ENCODE data around the gene ESRRG. TPM values are rescaled to one million over a fixed set of nuclear protein-coding genes. Genes with fewer than 3 reads are reported as not detected.

Gene ESRRG
- total RNA-seq, 2 donors from 2014 or later, result 4.1 to 16.2 TPM

GRCh38 chr1:216614011-216614934, 109.0 kb downstream of the ESRRG start:
- Histone ChIP-seq H3K36me3 (no peaks in the 10 kb centered on the region), H3K27me3 (replicated peaks; ENCODE audit: insufficient read depth) (no peaks in the 10 kb centered on the region), H3K4me3 (no peak overlapping the region), H3K4me1 (replicated peaks) (no peaks in the 10 kb centered on the region), H3K9me3 (no peaks in the 10 kb centered on the region), H3K27ac (no peak overlapping the region)
- TF ChIP-seq POLR2AphosphoS5 (IDR thresholded peaks at IDR 0.05) (no peak), POLR2A (IDR thresholded peaks at IDR 0.05) (no peak)
- DNase-seq (ENCODE audit: low spot score), result no peak
- intact Hi-C loops (cut with DNase I), result no loop called here
- 93% methylated on average over 12 of the region's 12 CpGs for WGBS

DNA sequence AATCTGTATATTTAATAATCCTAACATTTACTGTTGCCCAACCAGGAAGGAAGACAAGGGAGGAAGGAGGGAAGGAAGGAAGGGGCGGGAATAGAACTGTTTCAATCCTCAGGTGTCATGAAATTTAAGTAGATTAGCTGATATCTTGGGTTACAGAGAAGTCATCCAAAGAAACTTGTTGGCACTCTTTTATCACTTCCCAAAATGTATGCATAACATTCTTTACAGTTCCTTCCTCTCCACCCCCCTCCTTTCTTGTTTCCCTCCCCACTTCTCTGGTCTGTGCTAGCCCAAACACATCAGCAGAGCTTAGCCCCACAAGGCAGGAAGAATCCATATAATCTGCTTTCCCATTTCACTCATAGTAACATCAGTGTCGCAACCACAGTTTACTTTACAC, 110.9 kb downstream of the ESRRG start:
- Histone ChIP-seq H3K27me3 (replicated peaks; ENCODE audit: insufficient read depth) (no peaks in the 10 kb centered on the region), H3K27ac (no peak overlapping the region), H3K36me3 (no peaks in the 10 kb centered on the region), H3K4me3 (no peak overlapping the region), H3K4me1 (replicated peaks) (no peaks in the 10 kb centered on the region), H3K9me3 (no peaks in the 10 kb centered on the region)
- 80% methylated on average over 2 of the region's 2 CpGs for WGBS
- no peak for DNase-seq (ENCODE audit: low spot score)
- intact Hi-C loops (cut with DNase I), result no loop called here
- TF ChIP-seq POLR2AphosphoS5 (IDR thresholded peaks at IDR 0.05), result no peak
- no peak for TF ChIP-seq POLR2A (IDR thresholded peaks at IDR 0.05)
- TF ChIP-seq, protein P1, sequence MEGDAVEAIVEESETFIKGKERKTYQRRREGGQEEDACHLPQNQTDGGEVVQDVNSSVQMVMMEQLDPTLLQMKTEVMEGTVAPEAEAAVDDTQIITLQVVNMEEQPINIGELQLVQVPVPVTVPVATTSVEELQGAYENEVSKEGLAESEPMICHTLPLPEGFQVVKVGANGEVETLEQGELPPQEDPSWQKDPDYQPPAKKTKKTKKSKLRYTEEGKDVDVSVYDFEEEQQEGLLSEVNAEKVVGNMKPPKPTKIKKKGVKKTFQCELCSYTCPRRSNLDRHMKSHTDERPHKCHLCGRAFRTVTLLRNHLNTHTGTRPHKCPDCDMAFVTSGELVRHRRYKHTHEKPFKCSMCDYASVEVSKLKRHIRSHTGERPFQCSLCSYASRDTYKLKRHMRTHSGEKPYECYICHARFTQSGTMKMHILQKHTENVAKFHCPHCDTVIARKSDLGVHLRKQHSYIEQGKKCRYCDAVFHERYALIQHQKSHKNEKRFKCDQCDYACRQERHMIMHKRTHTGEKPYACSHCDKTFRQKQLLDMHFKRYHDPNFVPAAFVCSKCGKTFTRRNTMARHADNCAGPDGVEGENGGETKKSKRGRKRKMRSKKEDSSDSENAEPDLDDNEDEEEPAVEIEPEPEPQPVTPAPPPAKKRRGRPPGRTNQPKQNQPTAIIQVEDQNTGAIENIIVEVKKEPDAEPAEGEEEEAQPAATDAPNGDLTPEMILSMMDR (IDR thresholded peaks at IDR 0.05), result no peak

- no peak for DNase-seq (ENCODE audit: low spot score)
- H3K4me1 ChIP-seq (replicated peaks), result no peaks in the 10 kb centered on the region
- no peak for TF ChIP-seq POLR2A (IDR thresholded peaks at IDR 0.05)
- TF ChIP-seq POLR2AphosphoS5 (IDR thresholded peaks at IDR 0.05), result no peak
- TF ChIP-seq, protein P1 (IDR thresholded peaks at IDR 0.05), result no peak
- H3K4me3 ChIP-seq, result no peak overlapping the region
- 81% methylated on average over 5 of the region's 5 CpGs for WGBS
- H3K9me3 ChIP-seq, result no peaks in the 10 kb centered on the region
- H3K36me3 ChIP-seq, result no peaks in the 10 kb centered on the region
- H3K27ac ChIP-seq, result no peak overlapping the region
- intact Hi-C loops (cut with DNase I), result no loop called here
- H3K27me3 ChIP-seq (replicated peaks; ENCODE audit: insufficient read depth), result no peaks in the 10 kb centered on the region
Observed at GRCh38 chr1:216607067-216607697, 116.0 kb downstream of the ESRRG start.

DNA sequence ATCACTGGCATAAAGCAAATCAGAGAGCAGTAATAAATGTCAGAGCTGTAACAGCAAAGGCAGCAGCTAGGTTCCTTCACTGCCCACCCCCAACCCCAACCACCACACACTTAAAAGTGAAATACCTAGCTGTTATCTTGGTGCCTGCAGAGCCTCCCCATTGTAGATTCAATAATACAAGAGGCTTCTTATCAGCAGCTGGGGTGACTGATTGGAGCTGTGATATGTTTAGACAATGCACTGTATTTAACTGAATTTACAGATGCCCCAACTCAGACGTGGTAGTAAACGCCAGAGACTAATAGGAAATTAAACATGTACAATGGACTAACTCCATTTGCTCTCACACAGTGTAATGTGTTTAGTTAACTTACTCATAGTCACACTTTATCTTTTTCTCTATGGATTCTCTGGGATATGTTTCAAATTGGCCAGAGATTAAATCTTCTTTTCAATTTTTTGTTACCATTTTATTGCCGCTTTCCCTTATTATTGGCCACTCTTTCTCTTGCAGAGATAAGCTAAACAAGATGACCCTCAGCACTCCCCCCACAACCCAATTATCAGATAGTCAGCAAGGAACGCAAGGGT, 117.1 kb downstream of the ESRRG start:
- intact Hi-C loops (cut with DNase I), result no loop called here
- Histone ChIP-seq H3K27ac (no peak overlapping the region), H3K4me3 (no peak overlapping the region), H3K36me3 (no peaks in the 10 kb centered on the region), H3K9me3 (no peaks in the 10 kb centered on the region), H3K4me1 (replicated peaks) (no peaks in the 10 kb centered on the region), H3K27me3 (replicated peaks; ENCODE audit: insufficient read depth) (no peaks in the 10 kb centered on the region)
- DNase-seq (ENCODE audit: low spot score), result no peak
- TF ChIP-seq POLR2A (IDR thresholded peaks at IDR 0.05), result no peak
- TF ChIP-seq, protein P1 (IDR thresholded peaks at IDR 0.05), result no peak
- TF ChIP-seq POLR2AphosphoS5 (IDR thresholded peaks at IDR 0.05), result no peak
- 52% methylated on average over 4 of the region's 4 CpGs for WGBS

GRCh38 chr1:216604771-216605170, 118.5 kb downstream of the ESRRG start:
- no peaks in the 10 kb centered on the region for H3K9me3 ChIP-seq
- DNase-seq (ENCODE audit: low spot score), result no peak
- TF ChIP-seq, protein P1 (IDR thresholded peaks at IDR 0.05), result no peak
- TF ChIP-seq POLR2A (IDR thresholded peaks at IDR 0.05) (no peak), POLR2AphosphoS5 (IDR thresholded peaks at IDR 0.05) (no peak)
- no peaks in the 10 kb centered on the region for H3K4me1 ChIP-seq (replicated peaks)
- H3K27ac ChIP-seq, result no peak overlapping the region
- H3K27me3 ChIP-seq (replicated peaks; ENCODE audit: insufficient read depth), result no peaks in the 10 kb centered on the region
- WGBS, result 79% methylated on average over 1 of the region's 1 CpG
- intact Hi-C loops (cut with DNase I), result no loop called here
- H3K4me3 ChIP-seq, result no peak overlapping the region
- H3K36me3 ChIP-seq, result no peaks in the 10 kb centered on the region
